Cardiac fibroblast (primary cell): ENCODE measurements around the gene ARMC3.

Source experiments
- DNase-seq, 2 donors: peaks; one replicate each; pipeline versions ENCODE4 v3.0.0 to v3.0.0-alpha.2; 2010; ENCODE audit warnings: low read depth in 2 of 2
- H3K4me3 ChIP-seq, 2 donors: replicated peaks in 1 of 2; 1 replicate in 1 of 2; 2 replicates in 1 of 2; pipeline ENCODE4 v1.5.1; 2011; ENCODE audit warnings: low read depth in 2 of 2, low read length in 2 of 2, mild to moderate bottlenecking in 2 of 2, moderate library complexity in 1 of 2
- CTCF ChIP-seq: IDR thresholded peaks from one replicate; pipeline ENCODE4 v1.5.1; 2011; ENCODE audit warnings: low read depth, mild to moderate bottlenecking, low read length, inconsistent platforms

The ARMC3 gene

GRCh38 chr10:22927661-22928403 lies at the start of gene ARMC3:
ARMC3 (plus strand) TSS chr10:22928053; CDS start chr10:22931997, 3,944 bp downstream.
- peak; percentile 54 to 60 for DNase-seq
- no peak for TF ChIP-seq CTCF
- H3K4me3 ChIP-seq: peak within 1 kb of the TSS; percentile 41 to 50

GRCh38 chr10:22891797-22892196 lies 36.1 kb upstream of the ARMC3 start:
- TF ChIP-seq CTCF: no peak
- no peak overlapping the region for H3K4me3 ChIP-seq
- DNase-seq: no peak

DNA sequence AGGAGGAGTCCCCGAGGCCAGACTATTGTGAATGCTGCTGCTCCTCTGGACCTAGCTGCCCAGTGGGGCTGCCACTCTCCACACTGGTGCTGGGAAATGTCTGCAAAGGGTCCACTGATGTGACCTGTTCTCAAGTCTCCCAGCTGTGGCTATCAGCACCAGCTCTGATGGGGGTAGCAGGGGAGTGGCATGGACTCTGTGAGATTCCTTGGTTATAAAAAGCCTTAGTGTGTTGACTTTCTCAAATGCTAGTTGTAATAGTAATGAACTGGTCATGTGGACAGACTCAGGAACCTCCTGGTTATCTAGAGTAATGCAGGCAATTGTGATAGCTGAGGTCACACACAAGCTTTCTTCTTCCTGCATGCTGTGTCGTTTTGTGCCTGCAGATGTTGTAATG lies 34.1 kb upstream of the ARMC3 start:
- no peak for DNase-seq
- TF ChIP-seq CTCF: no peak
- no peak overlapping the region for H3K4me3 ChIP-seq

- DNase-seq: no peak
- no peak for TF ChIP-seq CTCF
Observed at GRCh38 chr10:22894714-22895113, 33.1 kb upstream of the ARMC3 start.

GRCh38 chr10:22895252-22895651 lies 32.6 kb upstream of the ARMC3 start:
- TF ChIP-seq CTCF: no peak
- no peak for DNase-seq
- H3K4me3 ChIP-seq: no peak overlapping the region

More at GRCh38 chr10:22894714-22895113, 33.1 kb upstream of the ARMC3 start:
- no peak overlapping the region for H3K4me3 ChIP-seq

DNA sequence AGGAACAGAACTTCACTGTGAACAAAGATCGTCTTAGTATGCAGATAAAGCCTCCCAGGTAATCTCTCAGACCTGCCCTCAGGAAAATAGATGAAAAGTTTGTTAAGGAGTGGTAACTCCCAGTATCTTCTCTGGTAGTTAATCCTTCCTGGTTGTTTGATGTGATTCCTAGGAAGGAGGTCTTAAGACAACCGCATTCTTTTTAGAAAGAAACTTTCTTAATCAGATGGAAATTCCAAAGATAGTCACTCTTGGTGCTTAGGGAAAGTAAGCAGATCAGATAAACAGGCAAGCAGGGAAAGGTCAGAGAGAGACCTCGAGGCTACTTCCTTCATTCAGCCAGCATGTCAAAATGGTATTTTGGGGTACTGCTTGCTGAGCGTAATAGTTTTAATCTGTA lies 30.5 kb upstream of the ARMC3 start:
- no peak for DNase-seq
- H3K4me3 ChIP-seq: no peak overlapping the region
- no peak for TF ChIP-seq CTCF

DNA sequence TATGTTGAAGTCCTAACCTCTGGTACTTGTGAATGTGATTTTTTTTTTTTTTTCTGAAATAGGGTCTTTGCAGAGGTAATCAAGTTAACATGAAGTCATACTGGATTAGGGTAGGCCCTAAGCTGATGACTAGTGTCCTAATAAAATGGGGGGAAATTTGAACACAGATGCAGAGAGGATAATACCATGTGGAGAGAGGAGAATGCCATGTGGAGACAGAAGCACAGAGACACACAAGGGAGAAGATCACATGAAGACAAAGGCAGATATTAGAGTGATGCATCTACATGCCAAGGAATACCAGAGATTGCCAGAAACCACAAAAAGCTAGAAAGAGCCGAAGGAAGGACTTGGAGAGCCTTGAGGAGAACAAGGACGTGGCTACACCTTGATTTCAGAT lies 28.5 kb upstream of the ARMC3 start:
- TF ChIP-seq CTCF: no peak

More for the DNA sequence above, 28.5 kb upstream of the ARMC3 start:
- H3K4me3 ChIP-seq: no peak overlapping the region
- no peak for DNase-seq
